Measurements from ENCODE around the gene MRGPRD.

DNA sequence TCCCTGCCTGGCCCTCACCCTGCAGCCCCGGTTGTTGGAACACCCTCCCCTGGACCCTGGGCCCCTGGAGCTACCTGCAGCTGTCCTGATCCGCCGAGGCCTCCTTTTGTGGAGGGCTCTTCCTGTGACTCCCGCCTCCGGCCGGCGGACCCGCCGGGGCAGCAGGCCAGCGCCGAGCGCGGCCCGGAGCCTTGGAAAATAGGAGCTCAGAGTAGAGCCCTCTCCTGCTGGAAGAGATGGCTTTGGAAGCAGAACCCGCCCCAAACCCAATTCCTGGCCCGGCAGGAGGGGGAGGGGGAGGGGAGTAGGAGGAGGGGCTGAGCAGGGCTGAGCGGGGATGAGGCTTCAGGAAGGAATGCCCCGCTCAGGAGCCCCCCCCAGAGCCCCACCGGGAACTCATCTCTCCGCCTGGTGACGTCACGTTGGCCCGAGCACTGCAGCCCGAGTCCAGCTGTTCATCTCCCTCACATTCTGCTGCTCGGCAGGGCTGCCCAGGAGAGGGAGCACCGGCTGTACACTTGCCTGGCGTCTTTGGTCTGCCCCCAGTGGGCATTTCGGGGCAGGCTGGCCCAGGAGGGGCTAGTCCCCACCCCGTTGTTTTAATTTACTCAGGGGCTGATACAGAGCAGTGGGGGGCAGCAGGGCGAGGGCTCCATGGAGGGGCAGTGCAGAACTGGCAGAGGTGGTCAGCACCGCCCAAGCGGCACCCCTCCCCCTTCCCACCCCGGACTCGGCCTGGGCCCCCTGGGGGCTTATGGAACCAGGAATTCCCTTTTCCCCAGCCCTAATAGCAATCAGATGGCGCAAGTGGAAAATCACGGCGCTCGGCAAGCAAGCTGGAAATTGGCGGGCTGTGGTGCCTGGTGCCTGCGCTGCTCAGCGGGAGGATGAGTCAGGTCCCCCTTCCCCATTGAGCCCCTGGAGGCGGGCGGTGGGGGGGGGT, 32.5 kb upstream of the MRGPRD start, which contains the start of gene MRGPRF:
- no peak for TF ChIP-seq POLR2A (IDR thresholded peaks at IDR 0.05)
- TF ChIP-seq, protein P1, sequence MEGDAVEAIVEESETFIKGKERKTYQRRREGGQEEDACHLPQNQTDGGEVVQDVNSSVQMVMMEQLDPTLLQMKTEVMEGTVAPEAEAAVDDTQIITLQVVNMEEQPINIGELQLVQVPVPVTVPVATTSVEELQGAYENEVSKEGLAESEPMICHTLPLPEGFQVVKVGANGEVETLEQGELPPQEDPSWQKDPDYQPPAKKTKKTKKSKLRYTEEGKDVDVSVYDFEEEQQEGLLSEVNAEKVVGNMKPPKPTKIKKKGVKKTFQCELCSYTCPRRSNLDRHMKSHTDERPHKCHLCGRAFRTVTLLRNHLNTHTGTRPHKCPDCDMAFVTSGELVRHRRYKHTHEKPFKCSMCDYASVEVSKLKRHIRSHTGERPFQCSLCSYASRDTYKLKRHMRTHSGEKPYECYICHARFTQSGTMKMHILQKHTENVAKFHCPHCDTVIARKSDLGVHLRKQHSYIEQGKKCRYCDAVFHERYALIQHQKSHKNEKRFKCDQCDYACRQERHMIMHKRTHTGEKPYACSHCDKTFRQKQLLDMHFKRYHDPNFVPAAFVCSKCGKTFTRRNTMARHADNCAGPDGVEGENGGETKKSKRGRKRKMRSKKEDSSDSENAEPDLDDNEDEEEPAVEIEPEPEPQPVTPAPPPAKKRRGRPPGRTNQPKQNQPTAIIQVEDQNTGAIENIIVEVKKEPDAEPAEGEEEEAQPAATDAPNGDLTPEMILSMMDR (IDR thresholded peaks at IDR 0.05), result no peak
